Fibroblast of lung (primary cell): ENCODE measurements around the gene RPL7A.

Source experiments
- EZH2 ChIP-seq: IDR thresholded peaks from 2 replicates; pipeline ENCODE4 v1.5.1; 2012; ENCODE audit warnings: low read length, control low read depth, mild to moderate bottlenecking; ENCODE audit errors: missing control alignments
- TF ChIP-seq, protein P1 (sequence below), 2 donors: IDR thresholded peaks in 1 of 2; conservative IDR thresholded peaks in 1 of 2; 1 replicate in 1 of 2; 2 replicates in 1 of 2; pipeline ENCODE4 v1.5.1; 2011 to 2012; ENCODE audit warnings: low read length in 2 of 2, control low read depth in 1 of 2, inconsistent platforms in 1 of 2, low read depth in 1 of 2, mild to moderate bottlenecking in 1 of 2

DNA sequence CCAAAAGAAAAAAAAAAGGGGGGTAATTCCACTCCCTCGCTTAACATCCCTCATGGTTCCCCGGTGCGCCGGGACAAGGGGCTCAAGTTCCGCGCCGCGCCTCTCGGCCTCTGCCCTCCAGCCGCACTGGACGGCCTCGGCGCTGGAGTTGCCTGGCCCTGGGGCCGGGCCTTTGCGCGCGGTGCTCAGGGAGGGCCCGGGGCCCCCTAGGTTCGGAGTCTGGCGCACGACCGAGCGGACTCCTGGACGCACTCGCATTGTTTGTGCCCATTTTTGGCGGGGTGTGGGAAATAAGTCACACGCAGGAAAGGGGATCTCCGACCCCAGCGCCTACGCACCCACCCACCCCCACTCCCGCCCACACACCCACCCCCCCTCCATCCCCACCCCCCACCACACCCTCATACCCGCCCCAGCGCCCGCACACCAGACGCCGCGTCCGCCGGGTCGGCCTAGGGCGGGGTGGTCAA, 468 bp upstream of the RPL7A start:
- TF ChIP-seq, protein P1, sequence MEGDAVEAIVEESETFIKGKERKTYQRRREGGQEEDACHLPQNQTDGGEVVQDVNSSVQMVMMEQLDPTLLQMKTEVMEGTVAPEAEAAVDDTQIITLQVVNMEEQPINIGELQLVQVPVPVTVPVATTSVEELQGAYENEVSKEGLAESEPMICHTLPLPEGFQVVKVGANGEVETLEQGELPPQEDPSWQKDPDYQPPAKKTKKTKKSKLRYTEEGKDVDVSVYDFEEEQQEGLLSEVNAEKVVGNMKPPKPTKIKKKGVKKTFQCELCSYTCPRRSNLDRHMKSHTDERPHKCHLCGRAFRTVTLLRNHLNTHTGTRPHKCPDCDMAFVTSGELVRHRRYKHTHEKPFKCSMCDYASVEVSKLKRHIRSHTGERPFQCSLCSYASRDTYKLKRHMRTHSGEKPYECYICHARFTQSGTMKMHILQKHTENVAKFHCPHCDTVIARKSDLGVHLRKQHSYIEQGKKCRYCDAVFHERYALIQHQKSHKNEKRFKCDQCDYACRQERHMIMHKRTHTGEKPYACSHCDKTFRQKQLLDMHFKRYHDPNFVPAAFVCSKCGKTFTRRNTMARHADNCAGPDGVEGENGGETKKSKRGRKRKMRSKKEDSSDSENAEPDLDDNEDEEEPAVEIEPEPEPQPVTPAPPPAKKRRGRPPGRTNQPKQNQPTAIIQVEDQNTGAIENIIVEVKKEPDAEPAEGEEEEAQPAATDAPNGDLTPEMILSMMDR (conservative IDR thresholded peaks at IDR 0.05 in 1 of 2, IDR thresholded peaks at IDR 0.05 in 1 of 2; ENCODE audit: low read depth in 1 of 2, low read length in 2 of 2), result no peak
- TF ChIP-seq EZH2, result no peak
